Activated naive CD4-positive, alpha-beta T cell treated with anti-CD3 and anti-CD28 coated beads, Interleukin-2, amount 50 U/mL, for 24 hours (primary cell): ENCODE measurements around the gene RPL39.
"Not testable (repeated sequence)": the region's sequence is repeated elsewhere in the genome, so short reads cannot be mapped to it uniquely, and the experiment has no call there.

Experiments
- H3K27ac Mint-ChIP-seq: one replicate; pipeline ENCODE4 v1.8.0; 2021; ENCODE audit warnings: mild to moderate bottlenecking, mixed read lengths
- H3K27me3 Mint-ChIP-seq: one replicate; pipeline ENCODE4 v1.8.0; 2021; ENCODE audit warnings: mixed read lengths
- H3K36me3 Mint-ChIP-seq: one replicate; pipeline ENCODE4 v1.8.0; 2021; ENCODE audit warnings: mixed read lengths
- H3K4me1 Mint-ChIP-seq: one replicate; pipeline ENCODE4 v1.8.0; 2021; ENCODE audit warnings: mixed read lengths
- H3K4me3 Mint-ChIP-seq: one replicate; pipeline ENCODE4 v1.8.0; 2021; ENCODE audit warnings: mild to moderate bottlenecking, mixed read lengths
- H3K9me3 Mint-ChIP-seq: one replicate; pipeline ENCODE4 v1.8.0; 2021; ENCODE audit warnings: mixed read lengths

Gene RPL39

GRCh38 chrX:119791437-119792231 lies at the start of gene RPL39:
TSS of gene RPL39 (minus strand) at chrX:119791630. CDS start at chrX:119791576, 54 bp downstream.
- H3K27me3 Mint-ChIP-seq: no peaks in the 10 kb centered on the region
- peak within 1 kb of the TSS; percentile 97 for H3K27ac Mint-ChIP-seq
- H3K4me3 Mint-ChIP-seq: peak within 1 kb of the TSS; percentile 94
- H3K9me3 Mint-ChIP-seq: no peaks in the 10 kb centered on the region
- H3K36me3 Mint-ChIP-seq: peaks cover 15% of the 10 kb centered on the region
- peaks cover 13% of the 10 kb centered on the region for H3K4me1 Mint-ChIP-seq

- no peak overlapping the region for H3K4me3 Mint-ChIP-seq
- peaks cover 18% of the 10 kb centered on the region for H3K36me3 Mint-ChIP-seq
- H3K27ac Mint-ChIP-seq: no peak overlapping the region
- no peaks in the 10 kb centered on the region for H3K27me3 Mint-ChIP-seq
- no peaks in the 10 kb centered on the region for H3K9me3 Mint-ChIP-seq
- H3K4me1 Mint-ChIP-seq: no peaks in the 10 kb centered on the region
These were observed 42.5 kb upstream of the RPL39 start for GRCh38 chrX:119833905-119834304.

GRCh38 chrX:119828446-119828845 lies 37.0 kb upstream of the RPL39 start:
- H3K9me3 Mint-ChIP-seq: no peaks in the 10 kb centered on the region
- no peak overlapping the region for H3K27ac Mint-ChIP-seq
- peaks cover 6% of the 10 kb centered on the region for H3K4me1 Mint-ChIP-seq
- peaks cover 5% of the 10 kb centered on the region for H3K36me3 Mint-ChIP-seq
- no peaks in the 10 kb centered on the region for H3K27me3 Mint-ChIP-seq
- H3K4me3 Mint-ChIP-seq: no peak overlapping the region

GRCh38 chrX:119826399-119826959 lies 35.0 kb upstream of the RPL39 start:
- Mint-ChIP-seq H3K27me3 (no peaks in the 10 kb centered on the region), H3K9me3 (no peaks in the 10 kb centered on the region), H3K36me3 (peaks cover 6% of the 10 kb centered on the region), H3K4me1 (peaks cover 20% of the 10 kb centered on the region), H3K4me3 (no peak overlapping the region), H3K27ac (no peak overlapping the region)

GRCh38 chrX:119824221-119824620 lies 32.8 kb upstream of the RPL39 start:
- not testable (repeated sequence) for H3K9me3 Mint-ChIP-seq, H3K27ac Mint-ChIP-seq, H3K4me3 Mint-ChIP-seq, H3K27me3 Mint-ChIP-seq, H3K36me3 Mint-ChIP-seq
- H3K4me1 Mint-ChIP-seq: peaks cover 21% of the 10 kb centered on the region

- Mint-ChIP-seq H3K4me3 (peak overlapping the region; percentile 49), H3K4me1 (peaks cover 19% of the 10 kb centered on the region)
- H3K9me3 Mint-ChIP-seq, H3K36me3 Mint-ChIP-seq, H3K27me3 Mint-ChIP-seq, H3K27ac Mint-ChIP-seq: not testable (repeated sequence)
These were observed 30.3 kb upstream of the RPL39 start for GRCh38 chrX:119821703-119822102.

- H3K36me3 Mint-ChIP-seq: peaks cover 2% of the 10 kb centered on the region
- H3K4me1 Mint-ChIP-seq: peaks cover 9% of the 10 kb centered on the region
- H3K27ac Mint-ChIP-seq: peak overlapping the region; percentile 41
- H3K4me3 Mint-ChIP-seq: no peak overlapping the region
- H3K9me3 Mint-ChIP-seq: no peaks in the 10 kb centered on the region
- H3K27me3 Mint-ChIP-seq: no peaks in the 10 kb centered on the region
These were observed 25.8 kb upstream of the RPL39 start for GRCh38 chrX:119817130-119817690.

GRCh38 chrX:119816300-119816699 lies 24.9 kb upstream of the RPL39 start:
- H3K27me3 Mint-ChIP-seq: no peaks in the 10 kb centered on the region
- no peaks in the 10 kb centered on the region for H3K4me1 Mint-ChIP-seq
- no peaks in the 10 kb centered on the region for H3K36me3 Mint-ChIP-seq
- H3K9me3 Mint-ChIP-seq: no peaks in the 10 kb centered on the region
- no peak overlapping the region for H3K4me3 Mint-ChIP-seq
- H3K27ac Mint-ChIP-seq: no peak overlapping the region

GRCh38 chrX:119809185-119809666 lies 17.8 kb upstream of the RPL39 start:
- Mint-ChIP-seq H3K9me3 (no peaks in the 10 kb centered on the region), H3K27ac (no peak overlapping the region), H3K4me1 (no peaks in the 10 kb centered on the region), H3K36me3 (peaks cover 1% of the 10 kb centered on the region), H3K4me3 (no peak overlapping the region), H3K27me3 (no peaks in the 10 kb centered on the region)

- not testable (repeated sequence) for H3K27ac Mint-ChIP-seq, H3K36me3 Mint-ChIP-seq, H3K27me3 Mint-ChIP-seq, H3K4me1 Mint-ChIP-seq, H3K9me3 Mint-ChIP-seq, H3K4me3 Mint-ChIP-seq
These were observed 17.0 kb upstream of the RPL39 start for GRCh38 chrX:119808461-119808860.

- H3K27ac Mint-ChIP-seq: peak overlapping the region; percentile 17
- no peaks in the 10 kb centered on the region for H3K9me3 Mint-ChIP-seq
- no peak overlapping the region for H3K4me3 Mint-ChIP-seq
- no peaks in the 10 kb centered on the region for H3K36me3 Mint-ChIP-seq
- no peaks in the 10 kb centered on the region for H3K4me1 Mint-ChIP-seq
- H3K27me3 Mint-ChIP-seq: no peaks in the 10 kb centered on the region
These were observed 11.1 kb upstream of the RPL39 start for GRCh38 chrX:119802546-119802945.

- Mint-ChIP-seq H3K27ac (no peak overlapping the region), H3K27me3 (no peaks in the 10 kb centered on the region), H3K36me3 (no peaks in the 10 kb centered on the region), H3K4me3 (no peak overlapping the region), H3K9me3 (no peaks in the 10 kb centered on the region), H3K4me1 (no peaks in the 10 kb centered on the region)
These were observed 10.1 kb upstream of the RPL39 start for GRCh38 chrX:119801253-119802221.

GRCh38 chrX:119790977-119791436 lies 423 bp downstream of the RPL39 start:
- Mint-ChIP-seq H3K9me3 (no peaks in the 10 kb centered on the region), H3K27ac (peak overlapping the region; percentile 97), H3K27me3 (no peaks in the 10 kb centered on the region), H3K4me1 (peaks cover 13% of the 10 kb centered on the region), H3K4me3 (peak overlapping the region; percentile 94), H3K36me3 (peaks cover 15% of the 10 kb centered on the region)

- Mint-ChIP-seq H3K36me3 (peaks cover 13% of the 10 kb centered on the region), H3K27ac (peak overlapping the region; percentile 79), H3K4me3 (peak overlapping the region; percentile 64), H3K4me1 (peaks cover 25% of the 10 kb centered on the region), H3K27me3 (no peaks in the 10 kb centered on the region), H3K9me3 (no peaks in the 10 kb centered on the region)
These were observed 6.5 kb downstream of the RPL39 start for GRCh38 chrX:119784747-119785446.

GRCh38 chrX:119783026-119783425 lies 8.4 kb downstream of the RPL39 start:
- Mint-ChIP-seq H3K4me1 (peaks cover 20% of the 10 kb centered on the region), H3K27me3 (no peaks in the 10 kb centered on the region), H3K9me3 (no peaks in the 10 kb centered on the region), H3K36me3 (peaks cover 3% of the 10 kb centered on the region), H3K4me3 (no peak overlapping the region), H3K27ac (no peak overlapping the region)
